Neural progenitor cell (in vitro differentiated cells): ENCODE measurements around the gene NGB. TPM values are rescaled to one million over a fixed set of nuclear protein-coding genes. Genes with fewer than 3 reads are reported as not detected.
A peak's percentile ranks its signal among the peaks of the same experiment; 100 is the strongest.

Source experiments
- DNase-seq: peaks from one replicate; pipeline ENCODE4 v3.0.0-alpha.2; 2016; ENCODE audit warnings: low spot score
- H2AFZ ChIP-seq: fragments of 200-600 bp; sonication (generic); replicated peaks from 2 replicates; pipeline ENCODE4 v1.6.1; 2016; ENCODE audit warnings: antibody characterized with exemption
- H3F3A ChIP-seq: fragments of 200-600 bp; sonication (generic); 2 replicates; pipeline ENCODE4 v1.6.1; 2016; ENCODE audit warnings: antibody characterized with exemption, low read depth
- H3K27ac ChIP-seq: fragments of 200-600 bp; sonication (generic); 2 replicates; pipeline ENCODE4 v1.5.1; 2016; ENCODE audit warnings: mild to moderate bottlenecking
- H3K27me3 ChIP-seq: fragments of 200-600 bp; sonication (generic); 2 replicates; pipeline ENCODE4 v1.6.1; 2016; ENCODE audit warnings: mild to moderate bottlenecking, moderate library complexity
- H3K36me3 ChIP-seq: fragments of 200-600 bp; sonication (generic); 2 replicates; pipeline ENCODE4 v1.5.1; 2016
- H3K4me1 ChIP-seq: fragments of 200-600 bp; sonication (generic); 2 replicates; pipeline ENCODE4 v1.6.1; 2016; ENCODE audit warnings: mixed run types
- H3K4me2 ChIP-seq: fragments of 200-600 bp; sonication (generic); 2 replicates; pipeline ENCODE4 v1.6.1; 2016
- H3K4me3 ChIP-seq: fragments of 200-600 bp; sonication (generic); 2 replicates; pipeline ENCODE4 v1.5.1; 2016
- H3K79me2 ChIP-seq: fragments of 200-600 bp; sonication (generic); 2 replicates; pipeline ENCODE4 v1.6.1; 2016; ENCODE audit warnings: low read depth
- H3K9ac ChIP-seq: fragments of 200-600 bp; sonication (generic); 2 replicates; pipeline ENCODE4 v1.6.1; 2016
- H3K9me3 ChIP-seq: fragments of 200-600 bp; sonication (generic); 2 replicates; pipeline ENCODE4 v1.5.1; 2016; ENCODE audit warnings: low read depth
- H4K20me1 ChIP-seq: fragments of 200-600 bp; sonication (generic); 2 replicates; pipeline ENCODE4 v1.6.1; 2016; ENCODE audit warnings: low read depth
- H3K27ac Mint-ChIP-seq: 3 replicates; pipeline ENCODE4 v1.8.0; 2021; ENCODE audit warnings: mixed read lengths
- H3K27me3 Mint-ChIP-seq: 2 replicates; pipeline ENCODE4 v1.8.0; 2022; ENCODE audit warnings: low read depth, mild to moderate bottlenecking, inconsistent platforms, moderate library complexity, mixed read lengths; ENCODE audit not compliant: insufficient read depth
- H3K36me3 Mint-ChIP-seq: 3 replicates; pipeline ENCODE4 v1.8.0; 2021; ENCODE audit warnings: mixed read lengths
- H3K4me1 Mint-ChIP-seq: 3 replicates; pipeline ENCODE4 v1.8.0; 2021; ENCODE audit warnings: mixed read lengths
- H3K4me3 Mint-ChIP-seq: 3 replicates; pipeline ENCODE4 v1.8.0; 2021; ENCODE audit warnings: mild to moderate bottlenecking, moderate library complexity, mixed read lengths
- H3K9me3 Mint-ChIP-seq: 3 replicates; pipeline ENCODE4 v1.8.0; 2020; ENCODE audit warnings: mixed read lengths
- EZH2 ChIP-seq: fragments of 200-600 bp; sonication (generic); IDR thresholded peaks from 2 replicates; pipeline ENCODE4 v1.6.1; 2017; ENCODE audit warnings: antibody characterized with exemption, mild to moderate bottlenecking, moderate library complexity
- EZH2phosphoT487 ChIP-seq: fragments of 200-600 bp; sonication (generic); IDR thresholded peaks from 2 replicates; pipeline ENCODE4 v1.6.1; 2017; ENCODE audit warnings: antibody characterized with exemption
- total RNA-seq: library from RNA; depleted of rRNA; stranded (reverse); fragments of >200 nt; gene quantifications from 2 replicates; pipeline ENCODE4 v1.2.3, GENCODE V29; 2015; ENCODE audit warnings: low replicate concordance
- TF ChIP-seq, protein P1 (sequence below): fragments of 200-600 bp; sonication (generic); IDR thresholded peaks from 2 replicates; pipeline ENCODE4 v1.5.1; 2017; ENCODE audit warnings: antibody characterized with exemption, mild to moderate bottlenecking

Gene NGB
- total RNA-seq, 1 donor from 2014 or later, result not detected

DNA sequence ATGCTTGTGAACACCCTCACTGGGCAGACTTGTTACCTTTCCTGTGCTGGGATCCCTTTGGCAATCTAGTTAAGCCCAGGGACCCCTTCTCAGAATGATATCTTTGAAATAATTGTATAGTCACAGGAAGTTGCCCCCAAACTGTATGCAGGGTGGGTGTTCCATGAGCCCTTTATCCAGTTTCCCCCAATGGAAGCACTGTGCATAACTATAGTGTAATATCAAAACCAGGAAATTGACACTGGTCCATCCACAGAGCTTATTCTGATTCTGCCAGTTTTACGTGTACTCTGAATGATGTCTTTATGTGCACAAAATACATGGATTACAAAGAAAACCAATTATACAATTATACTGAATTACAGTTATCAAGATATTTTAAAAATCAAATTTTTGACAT lies 24.2 kb downstream of the NGB start:
- H3K4me1 Mint-ChIP-seq, result peaks cover 3% of the 10 kb centered on the region
- H3K4me3 Mint-ChIP-seq, result no peak overlapping the region
- no peaks in the 10 kb centered on the region for H3K79me2 ChIP-seq
- H2AFZ ChIP-seq, result no peak overlapping the region
- H3K9me3 ChIP-seq, result no peaks in the 10 kb centered on the region
- H3K9me3 Mint-ChIP-seq, result no peaks in the 10 kb centered on the region
- no peaks in the 10 kb centered on the region for H3K27me3 ChIP-seq
- no peak for TF ChIP-seq EZH2
- TF ChIP-seq, protein P1, sequence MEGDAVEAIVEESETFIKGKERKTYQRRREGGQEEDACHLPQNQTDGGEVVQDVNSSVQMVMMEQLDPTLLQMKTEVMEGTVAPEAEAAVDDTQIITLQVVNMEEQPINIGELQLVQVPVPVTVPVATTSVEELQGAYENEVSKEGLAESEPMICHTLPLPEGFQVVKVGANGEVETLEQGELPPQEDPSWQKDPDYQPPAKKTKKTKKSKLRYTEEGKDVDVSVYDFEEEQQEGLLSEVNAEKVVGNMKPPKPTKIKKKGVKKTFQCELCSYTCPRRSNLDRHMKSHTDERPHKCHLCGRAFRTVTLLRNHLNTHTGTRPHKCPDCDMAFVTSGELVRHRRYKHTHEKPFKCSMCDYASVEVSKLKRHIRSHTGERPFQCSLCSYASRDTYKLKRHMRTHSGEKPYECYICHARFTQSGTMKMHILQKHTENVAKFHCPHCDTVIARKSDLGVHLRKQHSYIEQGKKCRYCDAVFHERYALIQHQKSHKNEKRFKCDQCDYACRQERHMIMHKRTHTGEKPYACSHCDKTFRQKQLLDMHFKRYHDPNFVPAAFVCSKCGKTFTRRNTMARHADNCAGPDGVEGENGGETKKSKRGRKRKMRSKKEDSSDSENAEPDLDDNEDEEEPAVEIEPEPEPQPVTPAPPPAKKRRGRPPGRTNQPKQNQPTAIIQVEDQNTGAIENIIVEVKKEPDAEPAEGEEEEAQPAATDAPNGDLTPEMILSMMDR, result no peak
- H3K36me3 ChIP-seq, result no peaks in the 10 kb centered on the region
- no peaks in the 10 kb centered on the region for H3F3A ChIP-seq
- DNase-seq, result no peak
- H3K9ac ChIP-seq, result no peak overlapping the region
- H3K4me1 ChIP-seq, result no peaks in the 10 kb centered on the region
- H4K20me1 ChIP-seq, result no peaks in the 10 kb centered on the region
- H3K36me3 Mint-ChIP-seq, result no peaks in the 10 kb centered on the region
- H3K27ac Mint-ChIP-seq, result no peak overlapping the region
- no peak overlapping the region for H3K27ac ChIP-seq
- H3K4me2 ChIP-seq, result no peak overlapping the region
- H3K4me3 ChIP-seq, result no peak overlapping the region
- H3K27me3 Mint-ChIP-seq, result peaks cover 8% of the 10 kb centered on the region

DNA sequence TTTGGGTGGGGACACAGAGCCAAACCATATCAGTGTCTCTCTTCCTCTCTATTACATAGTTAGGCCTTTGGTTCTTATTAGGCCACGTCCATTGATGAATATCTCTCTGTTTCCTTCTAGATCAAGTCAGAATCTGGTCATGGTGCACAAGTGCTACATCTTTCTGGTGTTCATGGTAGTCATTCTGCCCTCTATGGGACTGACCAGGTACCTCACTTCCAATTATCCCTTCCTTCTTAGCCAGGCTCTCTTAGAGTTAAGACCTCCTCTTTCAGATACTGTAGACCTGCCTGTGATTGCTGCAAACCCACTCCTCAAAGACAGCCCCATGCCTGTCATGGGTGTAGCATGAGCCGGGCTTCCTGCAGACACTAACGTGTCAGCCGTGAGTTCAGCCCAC lies 25.2 kb downstream of the NGB start:
- H3K4me2 ChIP-seq, result no peak overlapping the region
- no peaks in the 10 kb centered on the region for H4K20me1 ChIP-seq
- H3F3A ChIP-seq, result no peaks in the 10 kb centered on the region
- no peaks in the 10 kb centered on the region for H3K27me3 ChIP-seq
- Mint-ChIP-seq H3K27me3 (peaks cover 10% of the 10 kb centered on the region), H3K36me3 (no peaks in the 10 kb centered on the region), H3K9me3 (no peaks in the 10 kb centered on the region), H3K4me1 (peaks cover 3% of the 10 kb centered on the region), H3K4me3 (no peak overlapping the region), H3K27ac (no peak overlapping the region)
- H3K79me2 ChIP-seq, result no peaks in the 10 kb centered on the region
- H3K4me1 ChIP-seq, result no peaks in the 10 kb centered on the region
- no peaks in the 10 kb centered on the region for H3K36me3 ChIP-seq
- no peak for DNase-seq
- H3K27ac ChIP-seq, result no peak overlapping the region
- no peak overlapping the region for H2AFZ ChIP-seq
- TF ChIP-seq, protein P1, result peak; percentile 43
- no peak for TF ChIP-seq EZH2phosphoT487
- no peak for TF ChIP-seq EZH2
- H3K9ac ChIP-seq, result no peak overlapping the region
- H3K9me3 ChIP-seq, result no peaks in the 10 kb centered on the region
- H3K4me3 ChIP-seq, result no peak overlapping the region

DNA sequence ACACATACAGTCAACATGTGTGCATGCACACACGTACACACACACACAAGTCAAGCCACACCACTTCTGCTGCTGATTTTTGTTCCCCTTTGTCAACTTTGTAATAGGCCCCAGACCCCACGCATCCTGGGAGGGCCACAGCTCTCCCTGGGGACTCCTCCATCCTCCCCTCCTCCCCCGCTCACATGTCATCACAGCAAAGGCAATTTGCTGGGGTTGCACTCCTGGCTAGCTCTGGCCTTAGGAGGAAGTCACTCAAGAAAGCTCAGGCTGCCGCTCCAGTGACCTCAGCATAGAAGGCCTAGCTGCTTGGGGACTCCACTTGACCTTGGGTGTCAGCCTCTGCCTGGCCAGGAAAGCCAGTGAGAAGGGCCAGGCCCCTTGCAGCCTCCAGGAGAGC lies 27.2 kb downstream of the NGB start:
- H3K36me3 ChIP-seq, result no peaks in the 10 kb centered on the region
- H4K20me1 ChIP-seq, result no peaks in the 10 kb centered on the region
- no peaks in the 10 kb centered on the region for H3K9me3 ChIP-seq
- H3K27ac Mint-ChIP-seq, result peak overlapping the region; percentile 12
- peaks cover 6% of the 10 kb centered on the region for H3K27me3 Mint-ChIP-seq
- H3F3A ChIP-seq, result no peaks in the 10 kb centered on the region
- H3K4me3 ChIP-seq, result no peak overlapping the region
- TF ChIP-seq, protein P1, result no peak
- no peak for TF ChIP-seq EZH2
- no peak for TF ChIP-seq EZH2phosphoT487
- H3K36me3 Mint-ChIP-seq, result no peaks in the 10 kb centered on the region
- H3K79me2 ChIP-seq, result no peaks in the 10 kb centered on the region
- H2AFZ ChIP-seq, result no peak overlapping the region
- H3K4me1 ChIP-seq, result no peaks in the 10 kb centered on the region
- H3K4me3 Mint-ChIP-seq, result no peak overlapping the region
- H3K27ac ChIP-seq, result no peak overlapping the region
- no peaks in the 10 kb centered on the region for H3K4me1 Mint-ChIP-seq
- H3K27me3 ChIP-seq, result no peaks in the 10 kb centered on the region
- H3K4me2 ChIP-seq, result no peak overlapping the region
- no peak overlapping the region for H3K9ac ChIP-seq
- H3K9me3 Mint-ChIP-seq, result no peaks in the 10 kb centered on the region
- DNase-seq, result no peak
